GM18517 (cell line): ENCODE measurements around the gene ARHGAP15.
"Not testable (repeated sequence)": the region's sequence is repeated elsewhere in the genome, so short reads cannot be mapped to it uniquely, and the experiment has no call there.

Source experiments
- ATAC-seq: cut with Tn5 transposase; IDR thresholded peaks from one replicate; pipeline ENCODE4 v1.9.1; 2021; ENCODE audit warnings: mild to moderate bottlenecking, moderate library complexity; ENCODE audit not compliant: unreplicated experiment

The ARHGAP15 gene

GRCh38 chr2:143514413-143514812 lies 385.2 kb downstream of the ARHGAP15 start:
- ATAC-seq, result no peak

- no peak for ATAC-seq
Observed at GRCh38 chr2:143515318-143515717, 386.1 kb downstream of the ARHGAP15 start.

GRCh38 chr2:143519521-143519920 lies 390.3 kb downstream of the ARHGAP15 start:
- ATAC-seq, result no peak

DNA sequence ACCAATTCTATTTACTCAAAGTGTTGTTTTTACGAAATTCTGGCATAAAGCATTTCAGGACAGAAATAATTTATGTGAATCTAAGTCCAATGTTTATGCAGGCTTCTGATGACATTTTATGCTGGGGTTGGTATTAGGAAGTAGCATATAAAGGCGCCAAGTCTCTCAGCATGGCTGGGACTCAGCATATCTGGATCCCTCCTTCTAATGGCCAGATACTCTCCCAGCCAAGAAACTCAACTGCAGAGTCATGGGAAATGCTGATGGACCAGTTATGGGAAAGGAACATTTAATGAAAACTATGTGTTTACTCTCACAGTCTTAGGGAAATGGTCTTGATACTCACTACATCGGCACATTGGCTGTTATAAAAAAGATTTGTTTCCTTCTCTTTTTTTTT lies 392.2 kb downstream of the ARHGAP15 start:
- no peak for ATAC-seq

GRCh38 chr2:143522699-143523098 lies 393.5 kb downstream of the ARHGAP15 start:
- no peak for ATAC-seq

- no peak for ATAC-seq
Observed at GRCh38 chr2:143524119-143524553, 394.9 kb downstream of the ARHGAP15 start.

GRCh38 chr2:143524559-143525401 lies 395.6 kb downstream of the ARHGAP15 start:
- no peak for ATAC-seq

GRCh38 chr2:143525402-143525860 lies 396.2 kb downstream of the ARHGAP15 start:
- no peak for ATAC-seq

DNA sequence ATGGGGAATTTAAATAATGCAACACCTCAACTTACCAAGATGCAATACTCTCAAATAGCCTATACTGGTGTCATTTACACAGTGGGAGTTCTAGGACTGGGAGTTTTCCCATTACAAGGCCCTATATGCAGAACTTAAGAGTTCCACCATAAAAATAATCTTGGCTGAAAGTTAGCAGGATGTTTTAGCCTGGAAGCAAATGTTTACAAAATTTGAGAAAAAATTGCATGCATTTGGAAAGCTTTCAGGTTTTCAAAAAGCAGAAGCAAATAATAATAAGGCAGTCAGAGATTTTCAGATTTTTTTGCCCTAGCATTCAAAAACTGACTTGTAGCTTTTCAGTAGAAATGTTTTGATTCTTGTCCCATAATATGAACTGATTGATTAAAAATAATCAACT lies 397.3 kb downstream of the ARHGAP15 start:
- no peak for ATAC-seq

GRCh38 chr2:143528021-143528420 lies 398.8 kb downstream of the ARHGAP15 start:
- no peak for ATAC-seq

- no peak for ATAC-seq
Observed at GRCh38 chr2:143529118-143529720, 400.0 kb downstream of the ARHGAP15 start.

DNA sequence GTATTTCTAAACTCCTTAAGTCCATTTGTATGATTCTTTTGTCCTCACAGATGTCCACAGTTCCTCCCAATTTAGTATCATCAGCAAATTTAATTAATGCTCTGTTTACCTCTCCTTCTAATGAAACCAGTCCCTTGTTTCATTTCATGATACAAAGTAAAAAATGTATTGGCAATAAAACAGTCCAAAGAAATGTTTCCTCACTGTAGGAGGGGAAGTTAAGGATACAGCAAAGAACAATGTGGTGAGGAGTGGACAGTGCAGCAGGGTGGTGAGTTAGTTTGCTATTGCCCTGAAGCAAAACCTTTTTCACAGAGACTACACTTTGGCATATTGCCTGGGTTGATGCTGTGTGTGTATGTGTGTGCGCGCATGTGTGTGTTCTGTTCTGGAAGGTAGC lies 401.5 kb downstream of the ARHGAP15 start:
- ATAC-seq, result no peak

- no peak for ATAC-seq
Observed at GRCh38 chr2:143532061-143532460, 402.8 kb downstream of the ARHGAP15 start.

GRCh38 chr2:143533846-143534245 lies 404.6 kb downstream of the ARHGAP15 start:
- ATAC-seq, result no peak

DNA sequence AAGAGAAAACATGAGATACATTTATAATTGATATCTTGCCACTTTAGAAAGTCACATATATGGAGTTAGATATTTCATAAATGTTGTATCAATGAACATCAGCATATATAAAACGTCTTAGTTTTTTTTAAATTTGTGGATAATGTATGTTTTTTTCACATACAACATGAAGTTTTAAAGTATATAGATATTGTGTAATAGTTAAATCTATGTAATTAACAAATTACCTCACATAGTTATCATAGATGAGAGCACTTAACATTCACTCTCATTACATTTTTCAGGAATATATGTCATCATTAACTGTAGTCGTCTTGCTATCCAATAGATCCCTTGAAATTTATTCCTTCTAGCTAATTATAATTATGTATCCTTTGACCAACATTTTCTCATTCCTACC lies 406.6 kb downstream of the ARHGAP15 start:
- ATAC-seq, result no peak

DNA sequence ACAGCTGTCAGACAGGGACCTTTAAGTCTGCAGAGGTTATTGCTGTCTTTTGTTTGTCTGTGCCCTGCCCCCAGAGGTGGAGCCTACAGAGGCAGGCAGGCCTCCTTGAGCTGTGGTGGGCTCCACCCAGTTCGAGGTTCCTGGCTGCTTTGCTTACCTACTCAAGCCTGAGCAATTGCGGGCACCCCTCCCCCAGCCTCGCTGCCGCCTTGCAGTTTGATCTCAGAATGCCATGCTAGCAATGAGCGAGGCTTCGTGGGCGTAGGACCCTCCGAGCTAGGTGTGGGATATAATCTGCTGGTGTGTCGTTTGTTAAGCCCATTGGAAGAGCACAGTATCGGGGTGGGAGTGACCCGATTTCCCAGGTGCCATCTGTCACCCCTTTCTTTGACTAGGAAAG lies 412.7 kb downstream of the ARHGAP15 start:
- not testable (repeated sequence) for ATAC-seq

- no peak for ATAC-seq
Observed at GRCh38 chr2:143545059-143545948, 416.1 kb downstream of the ARHGAP15 start.

DNA sequence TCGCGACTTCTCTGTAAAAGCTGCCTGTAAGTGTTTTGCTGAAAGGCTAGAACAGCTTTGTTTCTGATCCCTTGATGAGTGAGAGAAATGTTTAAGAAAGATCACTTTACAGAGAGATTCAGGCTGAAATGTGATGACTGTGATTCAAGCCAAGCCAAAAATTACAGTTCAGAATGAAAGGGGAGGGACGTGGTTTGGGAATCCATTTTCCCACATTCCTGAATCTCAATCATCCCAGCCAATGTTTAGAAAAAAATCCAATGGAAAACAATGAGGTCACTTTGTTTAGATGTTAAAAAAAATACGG lies 416.7 kb downstream of the ARHGAP15 start:
- no peak for ATAC-seq

DNA sequence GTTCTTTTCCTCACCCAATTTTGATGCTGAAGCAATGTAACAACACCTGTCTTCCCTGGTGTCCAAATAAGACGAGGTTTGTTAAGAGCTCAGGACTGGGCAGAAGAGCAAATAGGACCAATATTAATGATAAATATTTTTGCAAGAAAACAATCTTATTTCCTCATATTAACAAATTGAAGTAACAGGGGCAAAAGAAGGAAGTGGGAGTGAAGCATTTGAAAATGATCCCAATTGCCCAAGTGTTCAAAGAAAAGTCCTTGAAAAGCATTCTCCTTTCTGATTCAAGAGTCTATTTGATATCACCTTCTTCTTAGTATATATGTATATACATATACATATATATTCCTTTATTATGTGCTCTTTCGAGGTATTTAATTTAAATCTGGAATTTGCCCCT lies 418.8 kb downstream of the ARHGAP15 start:
- no peak for ATAC-seq

GRCh38 chr2:143550500-143550899 lies 421.3 kb downstream of the ARHGAP15 start:
- no peak for ATAC-seq

- no peak for ATAC-seq
Observed at GRCh38 chr2:143551971-143552650, 422.9 kb downstream of the ARHGAP15 start.
